Right cardiac atrium (tissue), 5 donors: Measurements from ENCODE around the gene PPP1R9B. TPM values are rescaled to one million over a fixed set of nuclear protein-coding genes. Genes with fewer than 3 reads are reported as not detected.

Experiments
- ATAC-seq, 2 donors: fragments of 200-7000 bp; cut with Tn5 transposase; one replicate each; pipeline versions ENCODE4 v1.8.0 to v1.9.1; 2020; ENCODE audit warnings: moderate library complexity in 2 of 2, mild to moderate bottlenecking in 1 of 2
- DNase-seq, 3 donors: peaks; one replicate each; pipeline ENCODE4 v3.0.0-alpha.2; 2020
- H3K27ac ChIP-seq: one replicate; pipeline ENCODE4 v1.5.1; 2013; ENCODE audit warnings: mild to moderate bottlenecking, low read length, control low read depth, moderate library complexity
- H3K27me3 ChIP-seq: one replicate; pipeline ENCODE4 v1.6.1; 2013; ENCODE audit not compliant: control insufficient read depth, insufficient read depth
- H3K4me1 ChIP-seq: one replicate; pipeline ENCODE4 v1.6.1; 2013; ENCODE audit warnings: low read length; ENCODE audit not compliant: control insufficient read depth, insufficient read depth
- H3K4me3 ChIP-seq: one replicate; pipeline ENCODE4 v1.5.1; 2013; ENCODE audit warnings: low read length, control low read depth
- H3K9me3 ChIP-seq: one replicate; pipeline ENCODE4 v1.6.1; 2013; ENCODE audit warnings: low read length; ENCODE audit not compliant: control insufficient read depth
- WGBS: extraction: QIAGEN DNeasy Blood & Tissue Kit; methylation state at CpG from one replicate; pipeline ENCODE4 v1.1.7; 2013; 5-methylcytosine and 5-hydroxymethylcytosine counted together
- intact Hi-C, 4 donors: fragments of 100-400 bp; cut with DNase I; formaldehyde crosslinking; loops; one replicate each; pipeline versions ENCODE4 v1.11.0 to v1.14.0; 2022 to 2023
- polyA plus RNA-seq: library from polyadenylated mRNA; stranded (reverse); fragments of 200-250 nt; gene quantifications from one replicate; pipeline ENCODE4 v1.2.3, GENCODE V29; 2013
- total RNA-seq, 4 donors: library from RNA; stranded (reverse); fragmentation: NEBNext Ultra II Directional; extraction: Animal tissue kit (Norgen Biotek cat#: 25700); gene quantifications; one replicate each; pipeline ENCODE4 v1.2.1, GENCODE V29; 2021
- donor health status: healthy with polysubstance abuse.
- donor health status: DM: no; HTN: yes; CAD: no.
- donor health status: DM: no; HTN: no; CAD: no.
- donor health status: DM: no; HTN: yes; CAD: no; lungs with severe emphysema.
- donor health status: DM: yes; HTN: yes; CAD: no.

PPP1R9B gene
- total and polyA plus RNA-seq, 5 donors = 26.5 to 40.7 (median 34.4) TPM

GRCh38 chr17:50100921-50101345 lies 49.5 kb downstream of the PPP1R9B start:
- Histone ChIP-seq H3K4me1 (peaks cover 5% of the 10 kb centered on the region), H3K27me3 (no peaks in the 10 kb centered on the region), H3K4me3 (no peak overlapping the region), H3K9me3 (no peaks in the 10 kb centered on the region), H3K27ac (peak overlapping the region; percentile 78)
- intact Hi-C loops = no loop called here
- DNase-seq (no peak), ATAC-seq (peak; percentile 10 to 20)
- 55% methylated on average over 15 of the region's 15 CpGs for WGBS

- intact Hi-C loops = no loop called here
- Histone ChIP-seq H3K9me3 (no peaks in the 10 kb centered on the region), H3K4me1 (peaks cover 5% of the 10 kb centered on the region), H3K27ac (peak overlapping the region; percentile 78), H3K4me3 (no peak overlapping the region), H3K27me3 (no peaks in the 10 kb centered on the region)
- ATAC-seq = no peak
- DNase-seq = no peak
- WGBS = 70% methylated on average over 5 of the region's 5 CpGs
These were observed 50.0 kb downstream of the PPP1R9B start for GRCh38 chr17:50100480-50100883.

- Histone ChIP-seq H3K9me3 (no peaks in the 10 kb centered on the region), H3K4me3 (no peak overlapping the region), H3K27me3 (no peaks in the 10 kb centered on the region), H3K4me1 (peaks cover 5% of the 10 kb centered on the region), H3K27ac (peak overlapping the region; percentile 16)
- intact Hi-C loops = loop anchor here (5.0 to 10.0 kb wide), 3 partner anchors 56 to 196 kb away; partner anchors contain the start of gene PPP1R9B (in 1 of the 4)
- ATAC-seq (no peak), DNase-seq (peak in 1 of 3 donors; percentile 13)
- WGBS = 57% methylated on average over 5 of the region's 5 CpGs
These were observed 51.5 kb downstream of the PPP1R9B start for GRCh38 chr17:50099003-50099402.

GRCh38 chr17:50098583-50098982 lies 51.9 kb downstream of the PPP1R9B start:
- H3K9me3 ChIP-seq = no peaks in the 10 kb centered on the region
- ATAC-seq (no peak), DNase-seq (no peak)
- intact Hi-C loops = loop anchor here (5.0 to 10.0 kb wide), 3 partner anchors 56 to 196 kb away; partner anchors contain the start of gene PPP1R9B (in 1 of the 4)
- no peaks in the 10 kb centered on the region for H3K27me3 ChIP-seq
- H3K4me1 ChIP-seq = peaks cover 5% of the 10 kb centered on the region
- H3K27ac ChIP-seq = peak overlapping the region; percentile 16
- H3K4me3 ChIP-seq = no peak overlapping the region
- WGBS = 81% methylated on average over 4 of the region's 4 CpGs

GRCh38 chr17:50097926-50098325 lies 52.6 kb downstream of the PPP1R9B start:
- WGBS = 69% methylated on average over 4 of the region's 4 CpGs
- Histone ChIP-seq H3K4me1 (peaks cover 5% of the 10 kb centered on the region), H3K27me3 (no peaks in the 10 kb centered on the region), H3K4me3 (no peak overlapping the region), H3K27ac (no peak overlapping the region), H3K9me3 (no peaks in the 10 kb centered on the region)
- DNase-seq = no peak
- ATAC-seq = no peak
- intact Hi-C loops = loop anchor here (5.0 to 10.0 kb wide), 3 partner anchors 57 to 197 kb away; partner anchors contain the start of gene PPP1R9B (in 1 of the 4)

- H3K4me3 ChIP-seq = no peak overlapping the region
- DNase-seq (peak in 1 of 3 donors; percentile 23), ATAC-seq (no peak)
- no peaks in the 10 kb centered on the region for H3K9me3 ChIP-seq
- H3K27me3 ChIP-seq = no peaks in the 10 kb centered on the region
- H3K4me1 ChIP-seq = peaks cover 2% of the 10 kb centered on the region
- H3K27ac ChIP-seq = peak overlapping the region; percentile 6
- WGBS = 65% methylated on average over 7 of the region's 7 CpGs
- intact Hi-C loops = loop anchor here (5.0 to 10.0 kb wide), 3 partner anchors 57 to 197 kb away; partner anchors contain the start of gene PPP1R9B (in 1 of the 4)
These were observed 53.0 kb downstream of the PPP1R9B start for GRCh38 chr17:50097455-50097854.

GRCh38 chr17:50096758-50097157 lies 53.7 kb downstream of the PPP1R9B start:
- H3K27me3 ChIP-seq = no peaks in the 10 kb centered on the region
- WGBS = 60% methylated on average over 3 of the region's 3 CpGs
- H3K27ac ChIP-seq = no peak overlapping the region
- intact Hi-C loops = loop anchor here (5.0 to 10.0 kb wide), 3 partner anchors 58 to 198 kb away; partner anchors contain the start of gene PPP1R9B (in 1 of the 4)
- peak overlapping the region; percentile 55 for H3K4me3 ChIP-seq
- DNase-seq (peak in 1 of 3 donors; percentile 20), ATAC-seq (no peak)
- peaks cover 2% of the 10 kb centered on the region for H3K4me1 ChIP-seq
- no peaks in the 10 kb centered on the region for H3K9me3 ChIP-seq

- H3K9me3 ChIP-seq = no peaks in the 10 kb centered on the region
- peak overlapping the region; percentile 55 for H3K4me3 ChIP-seq
- H3K27ac ChIP-seq = peak overlapping the region; percentile 40
- no peaks in the 10 kb centered on the region for H3K27me3 ChIP-seq
- peak in 1 of 2 donors; percentile 0 for ATAC-seq
- H3K4me1 ChIP-seq = peaks cover 2% of the 10 kb centered on the region
- DNase-seq = peak in 1 of 3 donors; percentile 74
- intact Hi-C loops = loop anchor here (5.0 to 10.0 kb wide), 3 partner anchors 59 to 199 kb away; partner anchors contain the start of gene PPP1R9B (in 1 of the 4)
- WGBS = 12% methylated on average over 6 of the region's 6 CpGs
These were observed 54.4 kb downstream of the PPP1R9B start for GRCh38 chr17:50096092-50096491.

- H3K9me3 ChIP-seq = no peaks in the 10 kb centered on the region
- no peak for DNase-seq
- H3K4me1 ChIP-seq = peaks cover 2% of the 10 kb centered on the region
- intact Hi-C loops = loop anchor here (5.0 to 10.0 kb wide), 3 partner anchors 59 to 199 kb away; partner anchors contain the start of gene PPP1R9B (in 1 of the 4)
- peak overlapping the region; percentile 55 for H3K4me3 ChIP-seq
- peak overlapping the region; percentile 40 for H3K27ac ChIP-seq
- WGBS = under 1% methylated on average over 12 of the region's 12 CpGs
- H3K27me3 ChIP-seq = no peaks in the 10 kb centered on the region
- peak in 1 of 2 donors; percentile 3 for ATAC-seq
These were observed 54.8 kb downstream of the PPP1R9B start for GRCh38 chr17:50095626-50096037.

- peaks cover 2% of the 10 kb centered on the region for H3K4me1 ChIP-seq
- peak within 1 kb of the TSS; percentile 90 for H3K27ac ChIP-seq
- no peaks in the 10 kb centered on the region for H3K27me3 ChIP-seq
- ATAC-seq = peak; percentile 95
- peak; percentile 96 to 99 (median 99) for DNase-seq
- H3K4me3 ChIP-seq = peak within 1 kb of the TSS; percentile 64
- WGBS = under 1% methylated on average over 68 of the region's 68 CpGs
- no peaks in the 10 kb centered on the region for H3K9me3 ChIP-seq
- intact Hi-C loops = loop anchor here (5.0 to 10.0 kb wide), 4 partner anchors 60 to 200 kb away; partner anchors contain the start of gene PPP1R9B (in 1 of the 4)
These were observed 55.5 kb downstream of the PPP1R9B start, which contains the start of gene PDK2 for GRCh38 chr17:50094753-50095619. PDK2 (plus strand) TSS chr17:50095351; CDS start chr17:50095436, 85 bp downstream.
